HepG2 (cell line): ENCODE measurements around the gene OLFM1. TPM values are rescaled to one million over a fixed set of nuclear protein-coding genes. Genes with fewer than 3 reads are reported as not detected.

Experiments used
- ATAC-seq: fragments of 200-7000 bp; cut with Tn5 transposase; 3 replicates; pipeline ENCODE4 v1.9.1; 2020; ENCODE audit warnings: mild to moderate bottlenecking, moderate library complexity
- BruUV-seq: library from RNA; stranded (reverse); fragments of 400-500 nt; replicated peaks from 2 replicates; lab custom pipeline; 2021; lab: Mats Ljungman, UMichigan
- CTCF ChIA-PET: fragments of 300-600 bp; formaldehyde crosslinking; extraction: SDS; loops from one replicate; lab custom pipeline; 2021; ENCODE audit warnings: low total read pairs, inconsistent platforms, low intra/inter-chr PET ratio; lab: Yijun Ruan, JAX
- POLR2A ChIA-PET: fragments of 350-600 bp; sonication (Branson Sonifier 250); formaldehyde crosslinking; loops from one replicate; lab custom pipeline; 2020; ENCODE audit warnings: antibody characterized with exemption, inconsistent platforms; lab: Yijun Ruan, JAX
- DNase-seq: peaks from one replicate; pipeline ENCODE4 v3.0.0-alpha.2; 2015; ENCODE audit warnings: low spot score
- FAIRE-seq: peaks from 3 replicates; lab custom pipeline; 2011; peaks lifted over from hg19 to GRCh38; lab: Jason Lieb, UNC
- H2AFZ ChIP-seq: one replicate; pipeline ENCODE4 v1.6.1; 2011; ENCODE audit warnings: low read length, inconsistent platforms
- H3K27ac ChIP-seq: fragments of 300-600 bp; 3 replicates; pipeline ENCODE4 v1.8.0; 2011; ENCODE audit warnings: mixed run types, mild to moderate bottlenecking, mixed read lengths, low read length, inconsistent platforms; ENCODE audit not compliant: insufficient read depth; ENCODE audit errors: extremely low read length
- H3K27me3 ChIP-seq, 2 experiments: fragments of 200-600 bp in 1 of 2; 2 replicates in 1 of 2; 3 replicates in 1 of 2; pipeline versions ENCODE4 v1.6.0 to v1.8.0; 2011; ENCODE audit warnings: low read length in 2 of 2, mild to moderate bottlenecking in 2 of 2, moderate library complexity in 2 of 2, inconsistent platforms in 1 of 2; ENCODE audit not compliant: insufficient read depth in 2 of 2, control insufficient read depth in 1 of 2
- H3K36me3 ChIP-seq, 2 experiments: fragments of 200-600 bp in 1 of 2; replicated peaks in 1 of 2; 2 replicates in 1 of 2; 3 replicates in 1 of 2; pipeline versions ENCODE4 v1.5.1 to v1.8.0; 2011; ENCODE audit warnings: low read length in 2 of 2, inconsistent platforms in 1 of 2; ENCODE audit not compliant: insufficient read depth in 2 of 2, control insufficient read depth in 1 of 2
- H3K4me1 ChIP-seq: 2 replicates; pipeline ENCODE4 v1.5.1; 2012; ENCODE audit warnings: low read length, inconsistent platforms; ENCODE audit not compliant: insufficient read depth
- H3K4me2 ChIP-seq: 2 replicates; pipeline ENCODE4 v1.6.0; 2011; ENCODE audit warnings: low read depth, low read length, inconsistent platforms
- H3K4me3 ChIP-seq, 3 experiments: fragments of 200-600 bp in 1 of 3; sonication (generic), shearing (Covaris generic) in 1 of 3; replicated peaks in 1 of 3; 2 replicates each; pipeline ENCODE4 v1.5.1; 2011 to 2016; ENCODE audit warnings: low read length in 3 of 3, inconsistent platforms in 2 of 3, low read depth in 2 of 3, mild to moderate bottlenecking in 2 of 3, control low read depth in 1 of 3, mixed read lengths in 1 of 3; ENCODE audit not compliant: insufficient read depth in 1 of 3
- H3K79me2 ChIP-seq: one replicate; pipeline ENCODE4 v1.6.1; 2011; ENCODE audit warnings: low read length, inconsistent platforms; ENCODE audit not compliant: insufficient read depth
- H3K9ac ChIP-seq: 2 replicates; pipeline ENCODE4 v1.6.0; 2011; ENCODE audit warnings: mild to moderate bottlenecking, low read depth, low read length, inconsistent platforms; ENCODE audit not compliant: insufficient read depth
- H3K9me3 ChIP-seq: 2 replicates; pipeline ENCODE4 v1.5.1; 2012; ENCODE audit warnings: mild to moderate bottlenecking, low read length
- H4K20me1 ChIP-seq: 2 replicates; pipeline ENCODE4 v1.6.0; 2011; ENCODE audit warnings: inconsistent platforms, mild to moderate bottlenecking, low read length, moderate library complexity; ENCODE audit not compliant: insufficient read depth
- ATF7-NPFF ChIP-seq: sonication (generic); formaldehyde crosslinking; IDR thresholded peaks from 2 replicates; pipeline ENCODE4 v1.8.1; 2023; ENCODE audit warnings: mild to moderate bottlenecking, low read depth, missing genetic modification reagents, moderate library complexity
- FOXK2 ChIP-seq: fragments of 450-650 bp; IDR thresholded peaks from 2 replicates; pipeline ENCODE4 v1.6.1; 2016
- MIER3 ChIP-seq: IDR thresholded peaks from 2 replicates; pipeline ENCODE4 v1.6.1; 2016; ENCODE audit warnings: missing compliant biosample characterization, borderline replicate concordance
- NR2F6 ChIP-seq, 2 experiments: IDR thresholded peaks; 2 replicates each; pipeline ENCODE4 v1.6.1; 2016; ENCODE audit warnings: antibody characterized with exemption in 1 of 2, mild to moderate bottlenecking in 1 of 2
- POLR2AphosphoS2 ChIP-seq: IDR thresholded peaks from 2 replicates; pipeline ENCODE4 v1.6.1; 2011; ENCODE audit warnings: low read depth, low read length, improper control_type of control experiment
- POLR2G ChIP-seq: fragments of 200-400 bp; formaldehyde crosslinking; IDR thresholded peaks from 2 replicates; pipeline ENCODE4 v1.6.1; 2018; ENCODE audit warnings: mild to moderate bottlenecking, low read depth, low read length, moderate library complexity
- ZNF788 ChIP-seq: sonication (generic); formaldehyde crosslinking; IDR thresholded peaks from 2 replicates; pipeline ENCODE4 v1.5.0; 2020; ENCODE audit warnings: mild to moderate bottlenecking, missing genetic modification reagents, borderline replicate concordance
- WGBS: methylation state at CpG from one replicate; pipeline ENCODE4 v1.1.6; 2017; ENCODE audit warnings: low lambda C conversion rate; 5-methylcytosine and 5-hydroxymethylcytosine counted together
- in situ Hi-C: cut with HindIII; loops from 2 replicates; pipeline ENCODE4 v1.10.0; 2017; ENCODE audit warnings: low pct_unique_long_range_greater_than_20kb; ENCODE audit not compliant: extremely low pct_ligation_motif_present
- intact Hi-C: fragments of 100-400 bp; cut with micrococcal nuclease; formaldehyde crosslinking; loops from one replicate; pipeline ENCODE4 v1.10.0; 2022; ENCODE audit not compliant: unreplicated experiment
- polyA plus RNA-seq, 8 experiments: library from polyadenylated mRNA; depleted of rRNA in 3 of 8; stranded (reverse) in 7 of 8; unstranded in 1 of 8; fragments of >200 nt; fragmentation: Illumina TruSeq in 4 of 8; extraction: Trizol in 4 of 8; gene quantifications; 2 replicates each; pipeline versions ENCODE4 v1.2.1 to v1.2.3, GENCODE V29; 2011 to 2016; ENCODE audit warnings: low read depth in 4 of 8, missing spikeins in 1 of 8, mixed read lengths in 1 of 8; ENCODE audit not compliant: insufficient read depth in 1 of 8
- total RNA-seq, 5 experiments: library from RNA; depleted of rRNA; stranded (reverse); fragments of >200 nt; fragmentation: Illumina TruSeq; extraction: Trizol; gene quantifications; 2 replicates each; pipeline ENCODE4 v1.2.3, GENCODE V29; 2016; ENCODE audit warnings: low read depth in 1 of 5
- TF ChIP-seq, protein P1 (sequence below): sonication (generic); formaldehyde crosslinking; IDR thresholded peaks from 2 replicates; pipeline ENCODE4 v1.4.0; 2020; ENCODE audit warnings: missing genetic modification reagents, borderline replicate concordance
- TF ChIP-seq, protein P2 (sequence below): sonication (generic); formaldehyde crosslinking; IDR thresholded peaks from 2 replicates; pipeline ENCODE4 v1.4.0; 2020; ENCODE audit warnings: low read depth, mild to moderate bottlenecking, missing genetic modification reagents

The OLFM1 gene
- total and polyA plus RNA-seq, 2 of the 13 experiments (the other 11 are each of a cell fraction or from before 2014, with no cell fraction given): not detected

DNA sequence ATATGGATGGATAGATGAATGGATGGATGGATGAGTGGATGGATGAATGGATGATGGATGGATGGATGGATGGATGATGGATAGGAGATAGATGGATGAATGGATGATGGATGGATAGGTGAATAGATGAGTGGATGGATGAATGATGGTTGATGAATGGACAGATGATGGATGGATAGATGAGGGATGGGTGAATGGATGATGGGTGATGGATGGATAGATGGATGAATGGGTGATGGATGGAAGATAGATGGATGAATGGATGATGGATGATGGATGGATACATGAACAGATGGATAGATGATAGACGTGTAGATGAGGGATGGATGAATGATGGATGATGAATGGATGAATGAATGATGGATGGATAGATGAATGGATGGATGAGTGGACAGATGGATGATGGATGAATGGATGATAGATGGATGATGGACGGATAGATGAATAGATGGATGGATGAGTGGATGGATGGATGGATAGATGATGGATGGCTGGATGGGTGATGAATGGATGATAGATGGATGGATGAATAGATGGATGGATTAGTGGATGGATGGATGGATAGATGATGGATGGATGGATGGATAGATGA is 53.8 kb downstream of the OLFM1 start:
- CTCF ChIA-PET: no interaction called here
- POLR2A ChIA-PET: no interaction called here
- H3K27me3 ChIP-seq: peaks cover 6 to 22% of the 10 kb centered on the region in 2 experiments; a peak in 4 of 5 replicates

DNA sequence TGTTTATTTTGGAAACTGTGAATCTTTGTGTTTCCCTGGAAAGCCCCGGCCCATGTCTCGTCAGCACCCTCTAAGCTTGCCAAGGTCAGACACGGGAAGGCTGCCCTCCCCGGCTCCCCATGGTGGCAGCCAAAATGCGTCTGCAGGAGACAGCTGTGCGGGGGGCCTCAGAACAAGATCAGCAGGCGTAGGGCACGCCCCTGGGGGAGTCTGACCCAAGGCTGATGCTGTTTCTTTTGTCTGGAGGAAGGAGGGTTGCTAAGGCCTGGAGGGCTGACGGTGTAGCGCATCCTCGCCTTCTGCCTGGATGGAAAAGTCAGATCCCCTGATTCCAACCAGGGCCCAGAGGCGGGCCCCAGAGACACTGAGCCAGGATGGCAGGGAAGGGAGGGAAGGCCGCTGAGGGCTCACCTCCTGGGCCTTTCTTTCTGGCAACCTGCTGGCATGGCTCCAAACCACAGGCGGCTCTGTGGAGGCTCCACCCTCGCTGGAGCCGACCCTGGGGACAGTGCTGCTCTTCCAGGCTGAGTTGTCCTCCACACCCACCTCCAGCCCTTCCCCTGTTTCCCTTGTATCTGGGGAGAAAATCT is 57.2 kb downstream of the OLFM1 start:
- H3K36me3 ChIP-seq: no peaks in the 10 kb centered on the region
- no peaks in the 10 kb centered on the region for H3K79me2 ChIP-seq
- no TSS peak for BruUV-seq
- in situ Hi-C loops (no loop called here), intact Hi-C loops (no loop called here)
- H3K27ac ChIP-seq: no peak overlapping the region
- TF ChIP-seq MIER3 (CRISPR knock-in tag): no peak
- TF ChIP-seq ZNF788: no peak
- TF ChIP-seq POLR2AphosphoS2: no peak
- no peak for TF ChIP-seq NR2F6 (IDR thresholded peaks at IDR 0.05)
- no peak for TF ChIP-seq NR2F6 (CRISPR knock-in tag; IDR thresholded peaks at IDR 0.05)
- TF ChIP-seq, protein P1, sequence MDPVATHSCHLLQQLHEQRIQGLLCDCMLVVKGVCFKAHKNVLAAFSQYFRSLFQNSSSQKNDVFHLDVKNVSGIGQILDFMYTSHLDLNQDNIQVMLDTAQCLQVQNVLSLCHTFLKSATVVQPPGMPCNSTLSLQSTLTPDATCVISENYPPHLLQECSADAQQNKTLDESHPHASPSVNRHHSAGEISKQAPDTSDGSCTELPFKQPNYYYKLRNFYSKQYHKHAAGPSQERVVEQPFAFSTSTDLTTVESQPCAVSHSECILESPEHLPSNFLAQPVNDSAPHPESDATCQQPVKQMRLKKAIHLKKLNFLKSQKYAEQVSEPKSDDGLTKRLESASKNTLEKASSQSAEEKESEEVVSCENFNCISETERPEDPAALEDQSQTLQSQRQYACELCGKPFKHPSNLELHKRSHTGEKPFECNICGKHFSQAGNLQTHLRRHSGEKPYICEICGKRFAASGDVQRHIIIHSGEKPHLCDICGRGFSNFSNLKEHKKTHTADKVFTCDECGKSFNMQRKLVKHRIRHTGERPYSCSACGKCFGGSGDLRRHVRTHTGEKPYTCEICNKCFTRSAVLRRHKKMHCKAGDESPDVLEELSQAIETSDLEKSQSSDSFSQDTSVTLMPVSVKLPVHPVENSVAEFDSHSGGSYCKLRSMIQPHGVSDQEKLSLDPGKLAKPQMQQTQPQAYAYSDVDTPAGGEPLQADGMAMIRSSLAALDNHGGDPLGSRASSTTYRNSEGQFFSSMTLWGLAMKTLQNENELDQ (CRISPR knock-in tag): no peak
- no peak for TF ChIP-seq POLR2G
- H4K20me1 ChIP-seq: no peaks in the 10 kb centered on the region
- DNase-seq (no peak), ATAC-seq (no peak), FAIRE-seq (no peak)
- H3K27me3 ChIP-seq: peaks cover 7 to 30% of the 10 kb centered on the region in 2 experiments; a peak in 4 of 5 replicates
- 0% methylated on average over 1 of the region's 16 CpGs for WGBS
- CTCF ChIA-PET: no interaction called here
- H3K4me1 ChIP-seq: no peaks in the 10 kb centered on the region
- H3K9me3 ChIP-seq: no peaks in the 10 kb centered on the region
- POLR2A ChIA-PET: no interaction called here
- no peak overlapping the region for H3K4me2 ChIP-seq
- H3K4me3 ChIP-seq: no peak overlapping the region
- H2AFZ ChIP-seq: no peak overlapping the region
- H3K9ac ChIP-seq: no peak overlapping the region

More for the DNA sequence above, 53.8 kb downstream of the OLFM1 start:
- FAIRE-seq (no peak), DNase-seq (no peak), ATAC-seq (no peak)
- no peak overlapping the region for H2AFZ ChIP-seq
- H3K9ac ChIP-seq: no peak overlapping the region
- BruUV-seq: no TSS peak
- H4K20me1 ChIP-seq: no peaks in the 10 kb centered on the region
- no peak overlapping the region for H3K4me2 ChIP-seq
- TF ChIP-seq FOXK2: 0 out of 2 replicates have a peak, but pooled peaks have one; percentile 3
- TF ChIP-seq, protein P2, sequence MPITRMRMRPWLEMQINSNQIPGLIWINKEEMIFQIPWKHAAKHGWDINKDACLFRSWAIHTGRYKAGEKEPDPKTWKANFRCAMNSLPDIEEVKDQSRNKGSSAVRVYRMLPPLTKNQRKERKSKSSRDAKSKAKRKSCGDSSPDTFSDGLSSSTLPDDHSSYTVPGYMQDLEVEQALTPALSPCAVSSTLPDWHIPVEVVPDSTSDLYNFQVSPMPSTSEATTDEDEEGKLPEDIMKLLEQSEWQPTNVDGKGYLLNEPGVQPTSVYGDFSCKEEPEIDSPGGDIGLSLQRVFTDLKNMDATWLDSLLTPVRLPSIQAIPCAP: no peak
- TF ChIP-seq ATF7-NPFF: no peak
- intact Hi-C loops: no loop called here
- H3K36me3 ChIP-seq: no peaks in the 10 kb centered on the region
- in situ Hi-C loops: no loop called here
- WGBS: 5% methylated on average over 2 of the region's 2 CpGs
- no peaks in the 10 kb centered on the region for H3K79me2 ChIP-seq
- H3K9me3 ChIP-seq: no peaks in the 10 kb centered on the region
- no peaks in the 10 kb centered on the region for H3K4me1 ChIP-seq
- no peak overlapping the region for H3K27ac ChIP-seq
- no peak overlapping the region for H3K4me3 ChIP-seq
